Activated CD8-positive, alpha-beta memory T cell treated with anti-CD3 and anti-CD28 coated beads for 24 hours (primary cell): ENCODE measurements around the gene ARHGEF7.

Experiments
- DNase-seq: peaks from one replicate; pipeline ENCODE4 v3.0.0-alpha.2; 2020

Gene ARHGEF7

DNA sequence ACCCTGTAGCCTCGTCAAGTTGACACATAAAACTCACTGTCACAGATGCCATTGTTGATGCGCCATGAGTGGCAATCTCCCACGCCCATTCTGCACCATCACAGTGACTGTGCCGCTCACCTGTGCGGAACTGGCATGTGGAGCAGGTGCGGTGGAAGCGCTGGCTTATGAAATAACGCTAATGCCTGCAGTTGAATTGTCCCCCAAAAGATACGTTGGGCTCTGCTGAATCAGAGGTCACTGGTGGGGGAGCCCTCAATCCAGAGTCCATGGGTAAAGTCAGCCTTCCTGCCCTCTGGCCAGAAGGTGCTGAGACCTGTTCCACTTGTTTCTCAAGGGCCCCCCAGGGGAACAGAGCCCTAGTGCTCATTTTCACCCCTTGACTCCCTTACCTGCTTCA, 2.9 kb upstream of the ARHGEF7 start:
- no peak for DNase-seq

DNA sequence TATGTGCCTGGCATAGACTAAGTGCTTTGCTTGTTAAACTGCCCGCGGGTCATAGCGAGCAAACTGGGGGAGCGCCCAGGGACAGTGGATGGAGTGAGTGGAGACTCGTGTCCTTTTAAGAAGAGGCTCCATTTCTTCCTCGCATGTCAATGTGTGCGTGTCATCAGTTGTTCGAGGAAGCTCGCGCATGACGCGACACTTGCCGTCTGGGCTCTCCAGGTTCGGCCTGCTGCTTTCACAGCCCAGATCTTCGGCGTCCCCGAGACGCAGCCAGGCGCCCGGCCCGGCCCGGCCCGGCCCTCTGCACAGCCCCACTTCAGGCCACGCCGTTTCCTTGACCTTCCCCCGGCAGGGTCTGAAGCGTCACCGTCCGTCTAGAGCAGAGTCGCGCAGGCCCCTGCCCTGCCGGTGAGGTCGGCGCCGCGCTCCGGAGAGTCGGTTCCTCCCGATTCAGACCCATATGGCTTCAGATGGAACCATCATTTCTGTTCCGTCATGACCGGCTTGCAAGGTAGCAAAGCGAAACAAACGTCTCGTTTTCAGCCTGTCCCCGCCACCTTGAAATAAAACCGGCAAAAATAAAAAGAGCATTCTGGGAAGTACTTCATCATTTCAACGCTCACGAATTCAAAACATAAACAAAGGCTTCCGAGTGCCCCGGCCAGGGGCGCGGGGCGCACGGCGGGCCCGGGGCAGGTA, 599 bp upstream of the ARHGEF7 start:
- DNase-seq, result no peak

DNA sequence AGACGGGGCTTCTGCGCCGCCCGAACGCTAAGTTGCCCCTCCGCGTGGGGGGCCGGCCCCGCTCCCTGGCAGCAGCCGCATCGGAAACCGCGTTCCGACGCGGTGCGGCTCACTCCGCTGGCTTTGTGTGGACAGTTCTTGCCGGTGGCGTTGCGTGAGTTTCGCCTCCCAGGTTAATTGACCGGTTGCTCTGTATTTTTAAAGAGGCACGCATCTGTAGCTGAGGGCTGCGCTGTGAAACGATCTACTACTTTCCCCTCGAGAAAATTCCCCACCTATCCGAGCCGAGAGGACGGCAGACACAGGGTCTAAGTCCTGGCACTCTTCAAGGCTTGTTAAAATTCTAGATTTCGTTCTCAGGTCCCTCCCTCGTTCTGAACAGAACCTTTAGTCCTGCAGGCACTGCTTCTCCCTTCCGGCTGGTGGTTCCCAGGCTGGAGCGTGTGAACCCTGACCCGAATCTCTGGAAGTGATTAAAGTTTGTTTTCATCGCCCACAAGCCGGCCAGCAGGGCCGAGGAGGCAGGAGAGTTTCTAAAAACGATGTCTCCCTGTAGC, 933 bp downstream of the ARHGEF7 start:
- DNase-seq, result no peak

DNA sequence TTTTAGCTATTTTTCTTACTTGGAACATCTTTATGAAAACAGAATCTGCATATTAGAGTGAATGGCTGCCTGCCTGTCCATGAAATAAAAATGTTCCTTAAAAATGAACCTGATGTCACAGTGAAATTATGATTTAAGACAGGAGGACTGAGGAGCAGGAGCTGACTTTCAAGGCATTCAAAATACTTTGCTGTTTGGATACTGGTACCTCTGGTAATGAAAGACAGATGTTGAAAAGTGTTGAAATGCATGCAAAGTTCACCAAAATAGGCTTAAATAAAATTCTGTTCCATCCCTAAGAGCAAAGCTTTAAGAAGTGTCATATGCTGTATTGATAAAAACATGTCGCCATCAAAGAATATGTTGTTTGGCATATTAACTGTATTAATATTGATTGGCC, 1.7 kb downstream of the ARHGEF7 start:
- DNase-seq, result no peak

GRCh38 chr13:111117289-111117688, 2.2 kb downstream of the ARHGEF7 start:
- no peak for DNase-seq

DNA sequence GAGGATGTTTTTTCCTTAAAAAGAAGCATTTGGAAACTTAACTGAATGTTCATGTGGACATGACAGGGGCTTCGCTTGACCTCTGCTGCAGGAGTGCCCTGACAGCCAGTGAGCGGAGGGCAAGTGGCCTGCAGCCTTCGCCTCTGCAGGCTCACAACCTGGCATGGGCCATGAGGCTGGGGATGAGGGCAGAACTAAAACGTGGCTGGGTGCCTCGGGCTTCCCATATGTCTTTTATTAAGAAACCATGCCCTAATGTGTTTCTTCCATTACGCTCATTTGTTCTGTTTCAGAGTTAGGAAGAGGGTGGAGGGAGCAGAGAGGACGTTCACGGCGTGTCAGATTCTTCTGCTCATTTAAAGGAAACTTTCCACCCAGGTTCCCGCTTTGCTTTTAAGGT, 2.9 kb downstream of the ARHGEF7 start:
- no peak for DNase-seq

GRCh38 chr13:111118898-111119607, 3.9 kb downstream of the ARHGEF7 start:
- no peak for DNase-seq

- DNase-seq, result no peak
Measured at GRCh38 chr13:111119966-111120365, 4.9 kb downstream of the ARHGEF7 start.

- DNase-seq, result no peak
Measured at GRCh38 chr13:111120422-111120821, 5.3 kb downstream of the ARHGEF7 start.

- DNase-seq, result no peak
Measured at GRCh38 chr13:111120913-111121312, 5.8 kb downstream of the ARHGEF7 start.

- DNase-seq, result no peak
Measured at GRCh38 chr13:111121506-111121905, 6.4 kb downstream of the ARHGEF7 start.

GRCh38 chr13:111122056-111122455, 6.9 kb downstream of the ARHGEF7 start:
- DNase-seq, result no peak

DNA sequence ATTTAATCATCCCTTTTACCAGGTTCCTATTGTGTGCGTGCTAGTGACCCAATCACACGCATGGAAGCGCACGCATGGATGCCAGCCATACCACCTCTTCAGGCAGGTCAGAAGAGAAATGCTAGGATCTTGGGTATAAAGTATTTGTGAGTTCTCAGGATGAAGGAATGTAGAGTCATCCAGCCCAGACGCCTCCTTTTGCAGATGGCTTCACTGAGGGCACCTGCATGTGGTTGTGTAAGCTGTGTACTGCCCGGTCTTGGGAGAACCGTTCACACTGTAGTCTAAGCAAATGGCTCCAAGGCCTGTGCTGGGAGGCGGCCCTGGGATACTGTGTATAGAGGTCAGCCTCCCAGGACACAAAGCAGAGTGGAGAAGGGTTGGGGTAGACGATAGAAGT, 7.5 kb downstream of the ARHGEF7 start:
- no peak for DNase-seq

DNA sequence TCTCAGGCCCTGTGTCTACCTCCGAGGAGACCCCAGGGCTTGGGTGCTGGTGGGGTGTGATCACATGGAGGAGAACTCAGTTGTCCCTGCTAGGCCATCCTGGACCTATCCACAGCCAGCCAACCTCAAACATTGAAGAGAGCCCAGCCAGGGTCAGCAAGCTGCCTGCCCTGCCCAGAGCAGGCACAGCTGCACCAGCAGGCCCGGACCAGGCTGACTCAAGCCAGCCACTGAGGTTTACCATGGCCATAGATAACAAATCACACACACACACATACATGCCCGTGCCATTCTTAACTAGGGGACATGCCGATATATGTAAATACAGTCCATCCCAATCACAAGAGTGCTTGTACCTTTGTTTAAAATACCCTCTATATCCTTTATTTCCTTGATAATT, 8.1 kb downstream of the ARHGEF7 start:
- DNase-seq, result no peak

DNA sequence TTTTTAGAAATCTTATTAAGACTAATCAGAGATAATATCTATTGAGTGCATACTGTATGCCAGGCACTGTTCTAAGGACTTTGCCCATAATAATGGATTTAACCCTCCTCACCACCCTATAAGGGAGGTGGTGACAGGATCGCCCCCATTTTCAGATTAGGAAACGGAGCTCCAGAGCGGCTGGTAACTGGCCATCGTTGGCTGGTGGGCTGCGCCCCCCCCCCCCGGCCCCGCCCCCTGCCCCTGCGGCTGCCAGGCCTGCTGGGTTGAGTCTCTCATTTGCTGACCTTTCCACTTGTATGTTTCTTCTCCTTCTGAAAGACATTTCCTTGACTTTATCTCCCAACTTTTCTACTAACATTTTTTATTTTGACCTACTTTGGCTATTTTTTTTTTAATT, 8.5 kb downstream of the ARHGEF7 start:
- no peak for DNase-seq

- no peak for DNase-seq
Measured at GRCh38 chr13:111126509-111126908, 11.4 kb downstream of the ARHGEF7 start.

- DNase-seq, result no peak
Measured at GRCh38 chr13:111129465-111130115, 14.5 kb downstream of the ARHGEF7 start.

GRCh38 chr13:111130116-111130508, 15.0 kb downstream of the ARHGEF7 start:
- no peak for DNase-seq

GRCh38 chr13:111131048-111131447, 15.9 kb downstream of the ARHGEF7 start:
- no peak for DNase-seq

- no peak for DNase-seq
Measured at GRCh38 chr13:111131611-111132010, 16.5 kb downstream of the ARHGEF7 start.

- no peak for DNase-seq
Measured at GRCh38 chr13:111132948-111133347, 17.8 kb downstream of the ARHGEF7 start.

DNA sequence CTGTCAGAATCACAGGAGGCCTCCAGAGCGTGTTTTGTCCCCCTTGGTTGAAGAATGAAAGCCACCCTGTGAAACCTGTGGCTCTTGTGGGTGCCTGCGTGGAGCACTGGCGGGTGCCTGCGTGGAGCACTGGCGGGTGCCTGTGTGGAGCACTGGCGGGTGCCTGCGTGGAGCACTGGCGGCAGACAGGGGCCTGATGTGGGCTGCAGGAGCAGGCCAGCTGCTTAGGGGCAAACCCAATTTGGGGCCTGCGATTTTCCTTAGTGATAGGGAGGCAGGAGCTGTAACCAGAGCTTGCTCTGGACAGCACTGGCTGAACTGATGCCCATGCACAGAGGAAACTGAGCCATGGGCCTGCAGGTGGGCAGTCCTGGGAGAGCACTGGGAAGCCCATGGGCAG, 24.3 kb downstream of the ARHGEF7 start:
- DNase-seq, result no peak

- DNase-seq, result no peak
Measured at GRCh38 chr13:111139873-111140561, 24.9 kb downstream of the ARHGEF7 start.
